ENCODE data around the gene SNAPC5. TPM values are rescaled to one million over a fixed set of nuclear protein-coding genes. Genes with fewer than 3 reads are reported as not detected.
"Not testable (repeated sequence)": the region's sequence is repeated elsewhere in the genome, so short reads cannot be mapped to it uniquely, and the experiment has no call there.

SNAPC5 gene
- total and polyA plus RNA-seq, 2 of the 13 experiments (the other 11 are each of a cell fraction or from before 2014, with no cell fraction given): 14.8 to 36.2 TPM

GRCh38 chr15:66502491-66502890 is 4.9 kb upstream of the SNAPC5 start:
- H2AFZ ChIP-seq (ENCODE audit: low read length): no peak overlapping the region
- POLR2A ChIA-PET: no interaction called here
- peaks cover 0 to 5% of the 10 kb centered on the region in 2 experiments; a peak in 1 of 5 replicates for H3K27me3 ChIP-seq (ENCODE audit: control insufficient read depth in 1 of 2, insufficient read depth in 2 of 2, low read length in 2 of 2)
- DNase-seq (ENCODE audit: low spot score) (no peak), FAIRE-seq (no peak), ATAC-seq (no peak)
- H3K4me1 ChIP-seq (ENCODE audit: insufficient read depth, low read length): peaks cover 52% of the 10 kb centered on the region
- H3K36me3 ChIP-seq (replicated peaks in 1 of 2; ENCODE audit: control insufficient read depth in 1 of 2, insufficient read depth in 2 of 2, low read length in 2 of 2): peaks cover 6 to 48% of the 10 kb centered on the region in 2 experiments; a peak in 4 of 5 replicates
- H3K79me2 ChIP-seq (ENCODE audit: insufficient read depth, low read length): peaks cover 54% of the 10 kb centered on the region
- BruUV-seq (replicated peaks): no TSS peak
- CTCF ChIA-PET (ENCODE audit: low intra/inter-chr PET ratio, low total read pairs): no interaction called here
- H3K4me2 ChIP-seq (ENCODE audit: low read depth, low read length): peak overlapping the region; percentile 93
- H3K9me3 ChIP-seq (ENCODE audit: low read length): no peaks in the 10 kb centered on the region
- H4K20me1 ChIP-seq (ENCODE audit: insufficient read depth, low read length): peaks cover 42% of the 10 kb centered on the region
- intact Hi-C loops (cut with micrococcal nuclease; ENCODE audit: unreplicated experiment) (no loop called here), in situ Hi-C loops (cut with HindIII; ENCODE audit: extremely low pct_ligation_motif_present, low pct_unique_long_range_greater_than_20kb) (no loop called here)
- 79% methylated on average over 10 of the region's 10 CpGs for WGBS (ENCODE audit: low lambda C conversion rate)
- H3K9ac ChIP-seq (ENCODE audit: insufficient read depth, low read depth, low read length): peak overlapping the region; percentile 96
- H3K27ac ChIP-seq (ENCODE audit: extremely low read length, insufficient read depth, low read length): peak overlapping the region; percentile 89
- H3K4me3 ChIP-seq (replicated peaks in 1 of 3; ENCODE audit: insufficient read depth in 1 of 3, low read depth in 2 of 3, low read length in 3 of 3): peak overlapping the region; percentile 69 to 100 (median 88); a peak in 4 of 6 replicates
- TF ChIP-seq RBFOX2 (IDR thresholded peaks at IDR 0.05; ENCODE audit: low read depth, low read length) (peak; percentile 52; the same call in 1 of the 2 replicates), POLR2AphosphoS5 (IDR thresholded peaks at IDR 0.05; ENCODE audit: low read depth, low read length) (0 out of 2 replicates have a peak, but pooled peaks have one; percentile 7), ZNF687 (CRISPR knock-in tag; IDR thresholded peaks at IDR 0.05) (no peak)

GRCh38 chr15:66500346-66500745 is 2.8 kb upstream of the SNAPC5 start:
- BruUV-seq (replicated peaks); H3K27me3 ChIP-seq (ENCODE audit: control insufficient read depth in 1 of 2, insufficient read depth in 2 of 2, low read length in 2 of 2); H2AFZ ChIP-seq (ENCODE audit: low read length); CTCF ChIA-PET (ENCODE audit: low intra/inter-chr PET ratio, low total read pairs); H3K27ac ChIP-seq (ENCODE audit: extremely low read length, insufficient read depth, low read length); H3K4me3 ChIP-seq (replicated peaks in 1 of 3; ENCODE audit: insufficient read depth in 1 of 3, low read depth in 2 of 3, low read length in 3 of 3); FAIRE-seq; DNase-seq (ENCODE audit: low spot score); intact Hi-C loops (cut with micrococcal nuclease; ENCODE audit: unreplicated experiment); POLR2A ChIA-PET; in situ Hi-C loops (cut with HindIII; ENCODE audit: extremely low pct_ligation_motif_present, low pct_unique_long_range_greater_than_20kb); ATAC-seq; H3K9me3 ChIP-seq (ENCODE audit: low read length); H3K4me2 ChIP-seq (ENCODE audit: low read depth, low read length); H3K9ac ChIP-seq (ENCODE audit: insufficient read depth, low read depth, low read length): not testable (repeated sequence)
- H3K4me1 ChIP-seq (ENCODE audit: insufficient read depth, low read length): peaks cover 59% of the 10 kb centered on the region
- 96% methylated on average over 7 of the region's 7 CpGs for WGBS (ENCODE audit: low lambda C conversion rate)
- peaks cover 6 to 51% of the 10 kb centered on the region in 2 experiments; a peak in 4 of 5 replicates for H3K36me3 ChIP-seq (replicated peaks in 1 of 2; ENCODE audit: control insufficient read depth in 1 of 2, insufficient read depth in 2 of 2, low read length in 2 of 2)
- H3K79me2 ChIP-seq (ENCODE audit: insufficient read depth, low read length): peaks cover 47% of the 10 kb centered on the region
- peaks cover 42% of the 10 kb centered on the region for H4K20me1 ChIP-seq (ENCODE audit: insufficient read depth, low read length)

Measured in HepG2 (cell line).